HL-60 (cell line): ENCODE results near the gene TMEM63B.

Experiments used
- CTCF ChIP-seq: IDR thresholded peaks from one replicate; pipeline ENCODE4 v1.5.1; 2011; ENCODE audit warnings: low read length, control low read depth, inconsistent platforms; ENCODE audit not compliant: insufficient read depth
- REST ChIP-seq: IDR thresholded peaks from 2 replicates; pipeline ENCODE4 v1.6.1; 2012; ENCODE audit warnings: low read depth; ENCODE audit not compliant: insufficient replicate concordance

GRCh38 chr6:44123544-44123943, 3.8 kb upstream of the TMEM63B start:
- TF ChIP-seq CTCF (no peak), REST (no peak)
